ENCODE results near the gene NFASC. TPM values are rescaled to one million over a fixed set of nuclear protein-coding genes. Genes with fewer than 3 reads are reported as not detected.

NFASC gene
- total RNA-seq, 5 donors from 2014 or later (not counting 1 experiment from before 2014, with no cell fraction given), result 0.13 to 0.35 (median 0.19) TPM; not detected in 2

DNA sequence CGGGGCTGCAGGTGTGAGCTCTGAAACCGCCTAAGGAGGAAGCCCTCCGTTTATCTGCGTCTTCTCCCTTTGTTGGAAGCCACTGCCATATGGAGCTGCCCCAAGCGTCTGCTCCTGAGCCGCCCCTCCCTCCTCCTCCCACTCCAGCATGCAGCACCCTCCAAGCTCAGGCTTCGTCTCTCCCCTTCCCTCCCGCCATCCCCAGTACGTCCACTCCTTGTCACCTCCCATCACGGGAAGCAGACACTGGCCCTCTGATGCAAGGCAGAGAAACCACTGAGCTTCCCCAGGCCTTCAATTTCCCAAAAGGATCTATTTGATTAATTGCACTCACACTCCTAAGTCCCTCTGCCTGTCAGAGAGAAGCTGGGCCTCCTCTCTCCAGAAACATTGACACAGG is 52.5 kb downstream of the NFASC start:
- WGBS (ENCODE audit: insufficient coverage), result 69% methylated on average over 9 of the region's 10 CpGs
- ChIA-PET POLR2A (no interaction called here), CTCF (no interaction called here)
- Histone ChIP-seq H3K27me3 (replicated peaks in 1 of 2; ENCODE audit: control insufficient read depth in 2 of 2, extremely low read depth in 1 of 2, insufficient read depth in 2 of 2, low read length in 1 of 2) (peaks cover 0 to 21% of the 10 kb centered on the region in 2 experiments), H3K36me3 (ENCODE audit: control insufficient read depth in 2 of 2, extremely low read depth in 1 of 2, insufficient read depth in 1 of 2, low read length in 1 of 2) (no peaks in the 10 kb centered on the region), H3K9me3 (no peaks in the 10 kb centered on the region), H3K27ac (ENCODE audit: low read length) (no peak overlapping the region), H3K4me1 (ENCODE audit: control insufficient read depth in 1 of 2, extremely low read depth in 1 of 2, insufficient read depth in 2 of 2, low read length in 2 of 2) (no peaks in the 10 kb centered on the region), H3K4me3 (ENCODE audit: control insufficient read depth in 1 of 2, extremely low read depth in 1 of 2, low read length in 1 of 2) (no peak overlapping the region)
- DNase-seq (no peak), ATAC-seq (replicated peaks in 1 of 4) (no peak)
- H3K27ac Mint-ChIP-seq, result no peak overlapping the region
- peaks cover 11 to 20% of the 10 kb centered on the region in 2 donors for H3K27me3 Mint-ChIP-seq
- no peaks in the 10 kb centered on the region for H3K36me3 Mint-ChIP-seq
- no peaks in the 10 kb centered on the region for H3K9me3 Mint-ChIP-seq
- no peaks in the 10 kb centered on the region for H3K4me1 Mint-ChIP-seq
- no peak overlapping the region for H3K4me3 Mint-ChIP-seq

DNA sequence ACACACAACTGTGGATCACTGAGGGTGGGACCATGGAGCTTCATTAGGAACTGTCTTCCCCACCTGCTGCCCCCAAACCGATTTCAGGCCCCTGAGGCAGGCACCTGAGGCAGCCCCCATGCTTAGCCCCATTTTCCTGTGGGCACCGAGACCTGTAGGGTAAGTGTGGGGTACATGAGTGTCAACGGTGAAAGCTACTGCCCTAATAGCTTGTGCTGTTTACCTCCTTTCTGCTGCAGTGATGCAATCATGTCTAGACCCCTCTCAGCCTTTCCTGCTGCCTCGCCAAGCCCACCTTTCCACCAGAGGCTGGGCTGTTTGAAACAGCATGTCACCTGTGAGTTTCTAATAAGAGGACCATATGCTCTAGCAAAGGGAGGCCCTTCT is 53.0 kb downstream of the NFASC start:
- CTCF ChIA-PET, result no interaction called here
- WGBS (ENCODE audit: insufficient coverage), result 53% methylated on average over 3 of the region's 4 CpGs
- POLR2A ChIA-PET, result no interaction called here

GRCh38 chr1:204924013-204924759 is 53.5 kb downstream of the NFASC start:
- POLR2A ChIA-PET, result interaction anchor here in 1 of 2 donors (0.6 kb wide), 1 partner anchor 1730 kb away, joined by 3 read pairs; no protein-coding TSS in a partner anchor
- Mint-ChIP-seq H3K4me3 (no peak overlapping the region), H3K36me3 (no peaks in the 10 kb centered on the region), H3K9me3 (no peaks in the 10 kb centered on the region), H3K27me3 (peaks cover 11 to 20% of the 10 kb centered on the region in 2 donors), H3K4me1 (no peaks in the 10 kb centered on the region), H3K27ac (no peak overlapping the region)
- no peak overlapping the region for H3K27ac ChIP-seq (ENCODE audit: low read length)
- H3K4me1 ChIP-seq (ENCODE audit: control insufficient read depth in 1 of 2, extremely low read depth in 1 of 2, insufficient read depth in 2 of 2, low read length in 2 of 2), result no peaks in the 10 kb centered on the region
- H3K27me3 ChIP-seq (replicated peaks in 1 of 2; ENCODE audit: control insufficient read depth in 2 of 2, extremely low read depth in 1 of 2, insufficient read depth in 2 of 2, low read length in 1 of 2), result peaks cover 0 to 25% of the 10 kb centered on the region in 2 experiments
- 81% methylated on average over 3 of the region's 5 CpGs for WGBS (ENCODE audit: insufficient coverage)
- DNase-seq (no peak), ATAC-seq (replicated peaks in 1 of 4) (no peak)
- no peaks in the 10 kb centered on the region for H3K9me3 ChIP-seq
- CTCF ChIA-PET, result no interaction called here
- no peaks in the 10 kb centered on the region for H3K36me3 ChIP-seq (ENCODE audit: control insufficient read depth in 2 of 2, extremely low read depth in 1 of 2, insufficient read depth in 1 of 2, low read length in 1 of 2)
- no peak overlapping the region for H3K4me3 ChIP-seq (ENCODE audit: control insufficient read depth in 1 of 2, extremely low read depth in 1 of 2, low read length in 1 of 2)

More for the DNA sequence above, 53.0 kb downstream of the NFASC start:
- Mint-ChIP-seq H3K27me3 (peaks cover 11 to 20% of the 10 kb centered on the region in 2 donors), H3K4me3 (no peak overlapping the region), H3K36me3 (no peaks in the 10 kb centered on the region), H3K4me1 (no peaks in the 10 kb centered on the region), H3K9me3 (no peaks in the 10 kb centered on the region), H3K27ac (no peak overlapping the region)
- H3K27me3 ChIP-seq (replicated peaks in 1 of 2; ENCODE audit: control insufficient read depth in 2 of 2, extremely low read depth in 1 of 2, insufficient read depth in 2 of 2, low read length in 1 of 2), result peaks cover 0 to 22% of the 10 kb centered on the region in 2 experiments
- no peak for DNase-seq
- no peaks in the 10 kb centered on the region for H3K36me3 ChIP-seq (ENCODE audit: control insufficient read depth in 2 of 2, extremely low read depth in 1 of 2, insufficient read depth in 1 of 2, low read length in 1 of 2)
- ATAC-seq (replicated peaks in 1 of 4), result no peak
- no peaks in the 10 kb centered on the region for H3K4me1 ChIP-seq (ENCODE audit: control insufficient read depth in 1 of 2, extremely low read depth in 1 of 2, insufficient read depth in 2 of 2, low read length in 2 of 2)
- H3K4me3 ChIP-seq (ENCODE audit: control insufficient read depth in 1 of 2, extremely low read depth in 1 of 2, low read length in 1 of 2), result no peak overlapping the region
- no peak overlapping the region for H3K27ac ChIP-seq (ENCODE audit: low read length)
- no peaks in the 10 kb centered on the region for H3K9me3 ChIP-seq

GRCh38 chr1:204925701-204926100 is 55.0 kb downstream of the NFASC start:
- CTCF ChIA-PET, result no interaction called here
- H3K4me1 Mint-ChIP-seq, result no peaks in the 10 kb centered on the region
- no CpG with 5 or more reads among the region's 1 CpG for WGBS (ENCODE audit: insufficient coverage)

DNA sequence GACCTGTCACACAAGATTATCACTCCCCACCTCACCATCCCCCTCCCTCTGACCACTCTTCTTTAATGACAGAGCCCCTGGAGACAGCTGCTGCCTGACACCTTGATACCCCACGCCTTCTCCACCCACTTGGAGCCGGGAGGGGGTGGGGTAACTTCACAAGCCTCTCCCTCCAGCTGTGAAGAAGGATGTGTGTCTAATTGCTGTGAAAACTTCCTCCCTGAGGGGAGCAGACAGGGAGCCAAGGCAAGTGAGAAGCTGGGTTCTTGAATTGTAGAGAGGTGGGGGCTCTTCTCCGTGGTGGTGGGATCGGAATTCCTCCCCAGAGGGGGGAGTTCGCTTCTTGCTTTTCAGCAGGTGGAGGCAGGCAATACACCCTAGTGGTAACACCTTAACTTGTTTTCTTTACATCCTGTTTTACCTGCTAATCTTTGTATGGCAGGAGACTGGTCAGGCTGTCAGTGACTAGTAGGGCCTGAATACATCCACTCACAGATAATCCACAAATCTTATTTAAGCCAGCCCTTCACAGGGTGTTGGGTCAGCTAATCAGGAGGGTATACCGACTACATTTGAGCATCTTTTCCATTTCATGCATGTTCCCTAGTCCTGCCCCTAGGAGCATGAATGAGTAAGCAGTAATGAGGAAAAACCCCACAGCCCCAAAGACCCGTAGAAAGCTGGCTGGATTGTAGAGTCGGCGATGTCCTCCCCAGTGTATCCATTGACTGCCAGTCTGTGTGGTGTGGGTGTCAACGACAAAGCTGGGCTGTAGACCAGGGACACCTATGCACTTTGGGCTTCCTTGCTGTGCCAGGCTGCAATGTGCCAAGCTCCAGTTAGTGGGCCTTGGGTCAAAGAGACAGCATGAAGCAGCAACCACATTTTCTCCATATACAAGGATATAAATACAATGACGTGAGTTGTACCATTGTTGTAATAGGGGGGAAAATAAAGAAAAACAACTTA is 57.3 kb downstream of the NFASC start:
- DNase-seq, result no peak
- Mint-ChIP-seq H3K27ac (no peak overlapping the region), H3K9me3 (no peaks in the 10 kb centered on the region), H3K4me3 (no peak overlapping the region), H3K4me1 (no peaks in the 10 kb centered on the region), H3K36me3 (no peaks in the 10 kb centered on the region), H3K27me3 (peaks cover 5 to 11% of the 10 kb centered on the region in 2 donors)
- WGBS (ENCODE audit: insufficient coverage), result 80% methylated on average over 2 of the region's 11 CpGs
- Histone ChIP-seq H3K4me3 (ENCODE audit: control insufficient read depth in 1 of 2, extremely low read depth in 1 of 2, low read length in 1 of 2) (no peak overlapping the region), H3K9me3 (no peaks in the 10 kb centered on the region), H3K27ac (ENCODE audit: low read length) (no peak overlapping the region), H3K36me3 (ENCODE audit: control insufficient read depth in 2 of 2, extremely low read depth in 1 of 2, insufficient read depth in 1 of 2, low read length in 1 of 2) (no peaks in the 10 kb centered on the region), H3K4me1 (ENCODE audit: control insufficient read depth in 1 of 2, extremely low read depth in 1 of 2, insufficient read depth in 2 of 2, low read length in 2 of 2) (no peaks in the 10 kb centered on the region), H3K27me3 (replicated peaks in 1 of 2; ENCODE audit: control insufficient read depth in 2 of 2, extremely low read depth in 1 of 2, insufficient read depth in 2 of 2, low read length in 1 of 2) (peaks cover 0 to 28% of the 10 kb centered on the region in 2 experiments)
- CTCF ChIA-PET, result no interaction called here
- ATAC-seq (replicated peaks in 1 of 4), result no peak
- POLR2A ChIA-PET, result no interaction called here

More at GRCh38 chr1:204925701-204926100, 55.0 kb downstream of the NFASC start:
- Mint-ChIP-seq H3K9me3 (no peaks in the 10 kb centered on the region), H3K27me3 (peaks cover 11 to 15% of the 10 kb centered on the region in 2 donors), H3K27ac (no peak overlapping the region), H3K4me3 (no peak overlapping the region), H3K36me3 (no peaks in the 10 kb centered on the region)
- Histone ChIP-seq H3K4me3 (ENCODE audit: control insufficient read depth in 1 of 2, extremely low read depth in 1 of 2, low read length in 1 of 2) (no peak overlapping the region), H3K36me3 (ENCODE audit: control insufficient read depth in 2 of 2, extremely low read depth in 1 of 2, insufficient read depth in 1 of 2, low read length in 1 of 2) (no peaks in the 10 kb centered on the region), H3K27me3 (replicated peaks in 1 of 2; ENCODE audit: control insufficient read depth in 2 of 2, extremely low read depth in 1 of 2, insufficient read depth in 2 of 2, low read length in 1 of 2) (peaks cover 0 to 36% of the 10 kb centered on the region in 2 experiments), H3K27ac (ENCODE audit: low read length) (no peak overlapping the region), H3K9me3 (no peaks in the 10 kb centered on the region), H3K4me1 (ENCODE audit: control insufficient read depth in 1 of 2, extremely low read depth in 1 of 2, insufficient read depth in 2 of 2, low read length in 2 of 2) (no peaks in the 10 kb centered on the region)
- DNase-seq (no peak), ATAC-seq (replicated peaks in 1 of 4) (no peak)
- POLR2A ChIA-PET, result no interaction called here

GRCh38 chr1:204928671-204929486 is 58.2 kb downstream of the NFASC start:
- ATAC-seq (replicated peaks in 1 of 4), result no peak
- no peaks in the 10 kb centered on the region for H3K4me1 ChIP-seq (ENCODE audit: control insufficient read depth in 1 of 2, extremely low read depth in 1 of 2, insufficient read depth in 2 of 2, low read length in 2 of 2)
- peaks cover 0 to 24% of the 10 kb centered on the region in 2 experiments for H3K27me3 ChIP-seq (replicated peaks in 1 of 2; ENCODE audit: control insufficient read depth in 2 of 2, extremely low read depth in 1 of 2, insufficient read depth in 2 of 2, low read length in 1 of 2)
- POLR2A ChIA-PET, result no interaction called here
- Mint-ChIP-seq H3K27ac (no peak overlapping the region), H3K4me3 (no peak overlapping the region), H3K36me3 (no peaks in the 10 kb centered on the region), H3K4me1 (no peaks in the 10 kb centered on the region), H3K9me3 (no peaks in the 10 kb centered on the region), H3K27me3 (peaks cover 3 to 8% of the 10 kb centered on the region in 2 donors)
- no peaks in the 10 kb centered on the region for H3K36me3 ChIP-seq (ENCODE audit: control insufficient read depth in 2 of 2, extremely low read depth in 1 of 2, insufficient read depth in 1 of 2, low read length in 1 of 2)
- no peak overlapping the region for H3K27ac ChIP-seq (ENCODE audit: low read length)
- DNase-seq, result no peak
- no peaks in the 10 kb centered on the region for H3K9me3 ChIP-seq
- H3K4me3 ChIP-seq (ENCODE audit: control insufficient read depth in 1 of 2, extremely low read depth in 1 of 2, low read length in 1 of 2), result no peak overlapping the region
- WGBS (ENCODE audit: insufficient coverage), result 65% methylated on average over 3 of the region's 8 CpGs
- CTCF ChIA-PET, result no interaction called here
